Gastroesophageal sphincter (tissue), 4 donors: ENCODE results near the gene CHRDL1. TPM values are rescaled to one million over a fixed set of nuclear protein-coding genes. Genes with fewer than 3 reads are reported as not detected.

Experiments
- ATAC-seq: fragments of 150-250 bp; one replicate; pipeline ENCODE4 v1.9.1; 2016; ENCODE audit warnings: mild to moderate bottlenecking, moderate library complexity
- H3K27ac ChIP-seq, 4 donors: fragments of 200-600 bp; sonication (generic) in 3 of 4; 1 replicate in 3 of 4; 2 replicates in 1 of 4; pipeline ENCODE4 v1.5.1; 2016 to 2019
- H3K27me3 ChIP-seq: fragments of 200-600 bp; sonication (generic); one replicate; pipeline ENCODE4 v1.5.1; 2019
- H3K36me3 ChIP-seq, 2 donors: fragments of 200-600 bp; sonication (generic); one replicate each; pipeline ENCODE4 v1.5.1; 2019; ENCODE audit warnings: control low read depth in 1 of 2
- H3K4me1 ChIP-seq, 3 donors: fragments of 200-600 bp; sonication (generic); 1 replicate in 2 of 3; 2 replicates in 1 of 3; pipeline ENCODE4 v1.5.1; 2016 to 2019; ENCODE audit warnings: control low read depth in 2 of 3
- H3K4me3 ChIP-seq, 2 donors: fragments of 200-600 bp; sonication (generic); one replicate each; pipeline ENCODE4 v1.5.1; 2019; ENCODE audit warnings: mild to moderate bottlenecking in 1 of 2, moderate library complexity in 1 of 2
- H3K9me3 ChIP-seq, 3 donors: fragments of 200-600 bp; sonication (generic); one replicate each; pipeline ENCODE4 v1.5.1; 2017 to 2019; ENCODE audit warnings: control low read depth in 2 of 3
- EP300 ChIP-seq: sonication (generic); formaldehyde crosslinking; IDR thresholded peaks from one replicate; pipeline ENCODE4 v1.6.1; 2017; ENCODE audit warnings: antibody characterized with exemption, mild to moderate bottlenecking
- POLR2A ChIP-seq, 2 donors: fragments of 450-650 bp; IDR thresholded peaks; one replicate each; pipeline ENCODE4 v1.6.1; 2017; ENCODE audit warnings: antibody characterized with exemption in 2 of 2, mild to moderate bottlenecking in 2 of 2, moderate library complexity in 1 of 2
- POLR2AphosphoS5 ChIP-seq: sonication (generic); formaldehyde crosslinking; IDR thresholded peaks from one replicate; pipeline ENCODE4 v1.6.1; 2017; ENCODE audit warnings: antibody characterized with exemption
- WGBS, 2 donors: methylation state at CpG; one replicate each; pipeline ENCODE4 v1.1.5; 2018; ENCODE audit warnings: low coverage in 1 of 2; 5-methylcytosine and 5-hydroxymethylcytosine counted together
- total RNA-seq, 4 donors: library from RNA; depleted of rRNA; stranded (reverse); fragments of >200 nt; gene quantifications; one replicate each; pipeline ENCODE4 v1.1.0, GENCODE V29; 2016
- TF ChIP-seq, protein P1 (sequence below), 4 experiments: fragments of 200-600 bp in 2 of 4; fragments of 450-650 bp in 2 of 4; sonication (generic) in 1 of 4; IDR thresholded peaks; one replicate each; pipeline ENCODE4 v1.5.1; 2017 to 2019; ENCODE audit warnings: antibody characterized with exemption in 4 of 4, mild to moderate bottlenecking in 2 of 4, moderate library complexity in 2 of 4

Gene CHRDL1
- total RNA-seq, 4 donors from 2014 or later: 154 to 403 (median 281) TPM

DNA sequence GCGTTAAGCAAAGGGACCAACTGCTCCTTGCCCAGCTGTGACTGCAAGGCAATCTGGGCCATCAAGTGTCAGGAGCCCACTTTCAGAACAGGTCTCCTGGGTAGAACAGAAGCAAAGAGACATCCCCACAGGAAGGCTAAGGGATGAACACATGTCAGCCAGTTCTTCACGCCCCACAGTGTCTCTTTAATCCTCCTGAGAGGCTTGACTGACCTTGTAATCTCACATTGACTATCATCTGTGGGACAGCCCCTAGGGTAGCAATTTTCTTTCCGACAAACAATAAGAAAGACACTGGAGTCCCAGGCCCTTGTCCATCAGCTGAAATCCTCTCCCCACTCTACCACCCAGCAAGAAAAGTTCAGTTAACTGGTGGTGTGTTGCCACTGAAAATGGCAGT, 1.0 kb downstream of the CHRDL1 start:
- H3K27ac ChIP-seq: peak overlapping the region; percentile 18 to 70 (median 67)
- no peaks in the 10 kb centered on the region for H3K9me3 ChIP-seq
- no peak for ATAC-seq
- peaks cover 0 to 5% (median 0%) of the 10 kb centered on the region in 3 donors for H3K4me1 ChIP-seq
- 46 to 49% methylated on average over 2 to 3 of the region's 3 CpGs for WGBS, 2 donors
- TF ChIP-seq POLR2AphosphoS5: no peak
- no peak for TF ChIP-seq EP300
- TF ChIP-seq POLR2A (IDR thresholded peaks at IDR 0.05): no peak
- TF ChIP-seq, protein P1, sequence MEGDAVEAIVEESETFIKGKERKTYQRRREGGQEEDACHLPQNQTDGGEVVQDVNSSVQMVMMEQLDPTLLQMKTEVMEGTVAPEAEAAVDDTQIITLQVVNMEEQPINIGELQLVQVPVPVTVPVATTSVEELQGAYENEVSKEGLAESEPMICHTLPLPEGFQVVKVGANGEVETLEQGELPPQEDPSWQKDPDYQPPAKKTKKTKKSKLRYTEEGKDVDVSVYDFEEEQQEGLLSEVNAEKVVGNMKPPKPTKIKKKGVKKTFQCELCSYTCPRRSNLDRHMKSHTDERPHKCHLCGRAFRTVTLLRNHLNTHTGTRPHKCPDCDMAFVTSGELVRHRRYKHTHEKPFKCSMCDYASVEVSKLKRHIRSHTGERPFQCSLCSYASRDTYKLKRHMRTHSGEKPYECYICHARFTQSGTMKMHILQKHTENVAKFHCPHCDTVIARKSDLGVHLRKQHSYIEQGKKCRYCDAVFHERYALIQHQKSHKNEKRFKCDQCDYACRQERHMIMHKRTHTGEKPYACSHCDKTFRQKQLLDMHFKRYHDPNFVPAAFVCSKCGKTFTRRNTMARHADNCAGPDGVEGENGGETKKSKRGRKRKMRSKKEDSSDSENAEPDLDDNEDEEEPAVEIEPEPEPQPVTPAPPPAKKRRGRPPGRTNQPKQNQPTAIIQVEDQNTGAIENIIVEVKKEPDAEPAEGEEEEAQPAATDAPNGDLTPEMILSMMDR (IDR thresholded peaks at IDR 0.05): no peak
- H3K27me3 ChIP-seq: no peaks in the 10 kb centered on the region
- H3K4me3 ChIP-seq: peak overlapping the region; percentile 44 to 53
- H3K36me3 ChIP-seq: no peaks in the 10 kb centered on the region

DNA sequence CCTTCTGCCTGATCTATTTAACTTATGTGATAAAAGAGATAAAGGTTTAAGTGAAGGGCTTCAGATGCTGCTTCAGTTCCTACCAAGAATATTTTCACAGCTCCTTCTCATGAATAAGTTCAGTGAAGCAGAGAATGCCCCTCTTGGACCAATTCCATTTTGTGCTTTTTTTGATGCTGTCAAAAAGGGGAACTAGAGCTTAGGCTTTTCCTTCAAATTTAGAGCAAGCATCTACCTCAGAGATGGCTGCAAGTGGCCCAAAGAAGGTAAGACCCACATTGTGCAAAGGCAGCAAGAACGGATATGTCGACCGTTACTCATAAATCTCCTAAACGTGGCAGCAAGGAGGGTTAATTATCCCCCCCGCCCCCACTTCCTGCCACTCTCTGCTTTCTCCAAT, 4.5 kb downstream of the CHRDL1 start:
- ATAC-seq: no peak
- Histone ChIP-seq H3K9me3 (no peaks in the 10 kb centered on the region), H3K27ac (no peak overlapping the region), H3K4me3 (no peak overlapping the region), H3K27me3 (no peaks in the 10 kb centered on the region), H3K36me3 (no peaks in the 10 kb centered on the region), H3K4me1 (peaks cover 0 to 2% (median 0%) of the 10 kb centered on the region in 3 donors)
- WGBS, 2 donors: 46 to 59% methylated on average over 5 of the region's 5 CpGs
- TF ChIP-seq, protein P1 (IDR thresholded peaks at IDR 0.05): no peak
- TF ChIP-seq EP300 (no peak), POLR2A (IDR thresholded peaks at IDR 0.05) (no peak), POLR2AphosphoS5 (no peak)

DNA sequence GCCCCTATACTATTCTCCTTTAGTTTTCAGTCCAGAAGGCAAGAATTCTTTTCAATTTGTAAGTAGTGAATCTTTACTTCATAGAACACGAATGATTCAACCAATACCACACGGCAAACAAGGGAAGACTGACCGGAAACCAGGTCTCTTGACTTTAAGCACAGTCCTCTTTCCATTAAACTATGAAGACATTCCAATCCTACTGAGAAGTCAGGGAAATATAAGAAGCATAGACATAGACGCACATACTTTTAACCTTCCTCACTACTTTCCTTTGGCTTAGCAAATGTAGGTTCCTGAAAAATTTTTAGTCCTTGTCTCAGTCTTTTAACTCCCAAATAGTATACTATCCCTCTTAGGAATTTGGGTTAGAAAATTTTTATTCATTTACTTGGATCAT, 9.1 kb downstream of the CHRDL1 start:
- no peak overlapping the region for H3K27ac ChIP-seq
- no peak overlapping the region for H3K4me3 ChIP-seq
- no peaks in the 10 kb centered on the region for H3K9me3 ChIP-seq
- WGBS, 2 donors: 86 to 90% methylated on average over 1 to 4 of the region's 4 CpGs
- no peak for ATAC-seq
- no peaks in the 10 kb centered on the region for H3K27me3 ChIP-seq
- no peak for TF ChIP-seq POLR2AphosphoS5
- no peak for TF ChIP-seq POLR2A (IDR thresholded peaks at IDR 0.05)
- no peak for TF ChIP-seq EP300
- TF ChIP-seq, protein P1 (IDR thresholded peaks at IDR 0.05): no peak
- no peaks in the 10 kb centered on the region for H3K36me3 ChIP-seq
- H3K4me1 ChIP-seq: no peaks in the 10 kb centered on the region

DNA sequence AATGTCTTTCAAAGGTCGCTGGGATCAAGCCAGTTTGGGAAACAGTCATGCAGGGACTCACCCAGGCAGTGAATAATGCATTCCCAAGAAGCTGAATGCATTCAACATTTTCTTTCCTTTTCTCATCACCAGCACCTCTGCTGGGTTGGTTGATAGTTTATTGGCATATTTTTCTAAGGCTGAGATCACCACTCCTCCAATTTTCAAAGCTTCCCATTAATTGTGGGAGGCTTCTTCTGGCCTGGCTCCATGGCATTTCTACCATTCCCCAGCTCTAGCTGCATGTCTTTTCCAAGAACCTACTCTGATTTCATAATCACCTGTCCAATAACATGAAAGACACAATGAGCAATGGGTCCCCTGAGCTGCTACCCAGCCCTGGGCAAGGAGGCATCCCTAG, 35.8 kb downstream of the CHRDL1 start:
- Histone ChIP-seq H3K36me3 (no peaks in the 10 kb centered on the region), H3K27ac (peak overlapping the region in 1 of 4 donors; percentile 24), H3K9me3 (no peaks in the 10 kb centered on the region), H3K4me1 (no peaks in the 10 kb centered on the region), H3K4me3 (no peak overlapping the region), H3K27me3 (no peaks in the 10 kb centered on the region)
- WGBS, 2 donors: 20 to 50% methylated on average over 1 of the region's 1 CpG
- peak; percentile 68 for ATAC-seq
- TF ChIP-seq POLR2AphosphoS5 (no peak), POLR2A (IDR thresholded peaks at IDR 0.05) (no peak)

DNA sequence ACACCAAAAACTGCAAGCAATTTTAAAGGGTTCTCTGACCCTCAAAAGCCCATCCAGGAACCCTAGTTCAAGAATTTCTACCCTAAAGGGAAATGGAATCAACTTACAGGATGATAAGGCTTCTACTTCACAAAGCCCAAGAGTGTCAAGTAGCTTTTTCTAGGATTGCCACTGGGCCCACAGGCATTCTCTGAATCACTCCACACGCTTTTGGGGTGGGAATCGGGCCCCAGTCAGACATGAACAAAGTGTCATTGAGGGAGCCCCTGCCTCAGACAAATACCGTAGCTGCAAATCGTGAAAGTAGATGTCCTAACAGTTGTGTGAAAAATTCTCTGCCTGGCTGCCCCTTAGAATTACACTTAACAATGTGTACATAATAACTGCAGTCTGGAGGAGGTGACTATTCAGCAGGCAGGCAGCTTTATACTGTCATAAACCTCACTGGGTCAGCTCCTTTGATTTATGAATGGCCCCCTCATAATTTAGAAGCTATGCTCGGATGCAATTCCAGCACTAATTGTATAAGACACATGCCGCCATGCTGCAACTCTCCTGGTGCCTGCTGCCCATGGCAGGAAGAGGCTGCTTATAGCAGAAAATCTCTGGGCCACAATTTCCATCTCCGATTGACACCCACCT, 36.7 kb downstream of the CHRDL1 start:
- WGBS, 2 donors: no CpG with 5 or more reads among the region's 7 CpGs
- Histone ChIP-seq H3K36me3 (no peaks in the 10 kb centered on the region), H3K27ac (peak overlapping the region in 2 of 4 donors; percentile 24 to 29), H3K4me3 (no peak overlapping the region), H3K27me3 (no peaks in the 10 kb centered on the region), H3K4me1 (no peaks in the 10 kb centered on the region), H3K9me3 (no peaks in the 10 kb centered on the region)
- no peak for ATAC-seq
- TF ChIP-seq POLR2AphosphoS5: no peak
- TF ChIP-seq POLR2A (IDR thresholded peaks at IDR 0.05): no peak
- TF ChIP-seq EP300: no peak
- TF ChIP-seq, protein P1 (IDR thresholded peaks at IDR 0.05): no peak
